Esophagus squamous epithelium (tissue), 4 donors: ENCODE measurements around the gene NCKAP5.

ENCODE experiments used
- CTCF ChIP-seq, 6 experiments: fragments of 450-650 bp in 4 of 6; fragments of 200-600 bp in 2 of 6; sonication (generic) in 2 of 6; IDR thresholded peaks; one replicate each; pipeline ENCODE4 v1.5.1; 2016 to 2019; ENCODE audit warnings: antibody characterized with exemption in 6 of 6, mild to moderate bottlenecking in 4 of 6, moderate library complexity in 4 of 6
- POLR2A ChIP-seq, 4 donors: fragments of 450-650 bp; IDR thresholded peaks; one replicate each; pipeline ENCODE4 v1.6.1; 2017; ENCODE audit warnings: antibody characterized with exemption in 4 of 4, mild to moderate bottlenecking in 4 of 4, moderate library complexity in 3 of 4

- TF ChIP-seq CTCF (IDR thresholded peaks at IDR 0.05) (no peak), POLR2A (IDR thresholded peaks at IDR 0.05) (no peak)
Observed at GRCh38 chr2:132726155-132726554, 842.1 kb downstream of the NCKAP5 start.
